Tibial nerve (tissue), 4 donors: Measurements from ENCODE around the gene LRRC4C. TPM values are rescaled to one million over a fixed set of nuclear protein-coding genes. Genes with fewer than 3 reads are reported as not detected.

Experiments used
- DNase-seq, 2 donors: peaks; one replicate each; pipeline ENCODE4 v3.0.0-alpha.2; 2019; ENCODE audit warnings: low spot score in 2 of 2
- H3K27ac ChIP-seq, 4 donors: fragments of 200-600 bp; sonication (generic) in 3 of 4; one replicate each; pipeline ENCODE4 v1.5.1; 2017 to 2019; ENCODE audit warnings: mild to moderate bottlenecking in 1 of 4
- H3K27me3 ChIP-seq, 2 donors: fragments of 200-600 bp; sonication (generic) in 1 of 2; one replicate each; pipeline versions ENCODE4 v1.5.1 to v1.6.0; 2017 to 2019
- H3K36me3 ChIP-seq, 3 donors: fragments of 200-600 bp; sonication (generic); one replicate each; pipeline ENCODE4 v1.5.1; 2018 to 2019
- H3K4me1 ChIP-seq, 4 donors: fragments of 200-600 bp; sonication (generic) in 3 of 4; one replicate each; pipeline ENCODE4 v1.5.1; 2017 to 2019
- H3K4me3 ChIP-seq, 4 donors: fragments of 200-600 bp; sonication (generic) in 3 of 4; one replicate each; pipeline ENCODE4 v1.5.1; 2017 to 2019; ENCODE audit warnings: mild to moderate bottlenecking in 1 of 4, moderate library complexity in 1 of 4
- H3K9me3 ChIP-seq, 4 donors: fragments of 200-600 bp; sonication (generic) in 3 of 4; one replicate each; pipeline ENCODE4 v1.5.1; 2017 to 2019
- CTCF ChIP-seq, 5 experiments: fragments of 200-600 bp in 3 of 5; fragments of 450-650 bp in 2 of 5; sonication (generic) in 3 of 5; IDR thresholded peaks; one replicate each; pipeline ENCODE4 v1.5.1; 2016 to 2019; ENCODE audit warnings: antibody characterized with exemption in 5 of 5, mild to moderate bottlenecking in 3 of 5, moderate library complexity in 2 of 5
- EP300 ChIP-seq, 2 donors: sonication (generic); formaldehyde crosslinking; IDR thresholded peaks; one replicate each; pipeline ENCODE4 v1.6.1; 2017; ENCODE audit warnings: antibody characterized with exemption in 2 of 2, mild to moderate bottlenecking in 1 of 2
- POLR2A ChIP-seq, 2 donors: fragments of 450-650 bp; IDR thresholded peaks; one replicate each; pipeline ENCODE4 v1.6.1; 2017; ENCODE audit warnings: antibody characterized with exemption in 2 of 2, mild to moderate bottlenecking in 2 of 2, moderate library complexity in 2 of 2
- WGBS, 2 donors: methylation state at CpG; one replicate each; pipeline ENCODE4 v1.1.5; 2018; 5-methylcytosine and 5-hydroxymethylcytosine counted together
- total RNA-seq, 4 donors: library from RNA; depleted of rRNA; stranded (reverse); fragments of >200 nt; gene quantifications; one replicate each; pipeline ENCODE4 v1.1.0, GENCODE V29; 2016

The LRRC4C gene
- total RNA-seq, 4 donors from 2014 or later, result 7.1 to 15.7 (median 8.4) TPM

DNA sequence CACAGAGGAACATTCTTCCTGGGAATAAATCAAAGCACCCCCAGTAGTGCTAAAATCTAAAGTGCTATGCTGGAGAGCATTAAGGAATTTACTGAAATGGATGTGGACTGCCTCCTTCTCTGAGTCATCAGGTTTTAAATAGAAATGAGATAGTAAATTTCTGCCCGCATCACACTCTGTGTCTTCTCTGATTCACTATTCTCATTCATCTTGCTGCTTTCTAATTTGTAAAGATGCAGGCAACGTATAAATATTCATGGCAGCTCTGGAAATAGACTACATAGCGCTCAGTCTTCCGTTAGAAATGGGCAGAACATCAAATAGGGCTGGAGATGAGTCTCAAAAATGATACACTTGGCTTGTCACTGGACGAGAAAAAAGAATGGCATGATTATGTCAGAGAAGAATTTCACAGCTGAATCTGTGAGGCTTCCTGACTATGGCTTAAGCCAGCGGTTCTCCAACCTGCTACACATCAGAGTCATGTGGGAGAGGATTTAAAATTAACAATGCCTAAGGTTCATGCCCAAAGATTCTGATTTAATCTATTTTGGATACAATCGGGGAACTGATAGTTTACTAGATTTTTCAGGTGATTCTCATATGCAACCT lies 178.2 kb downstream of the LRRC4C start:
- no peaks in the 10 kb centered on the region for H3K4me1 ChIP-seq
- whole genome bisulfite sequencing, 2 donors, result 60 to 71% methylated on average over 7 of the region's 7 CpGs
- H3K9me3 ChIP-seq, result no peaks in the 10 kb centered on the region
- no peak overlapping the region for H3K4me3 ChIP-seq
- no peak for DNase-seq
- H3K36me3 ChIP-seq, result no peaks in the 10 kb centered on the region
- H3K27me3 ChIP-seq, result no peaks in the 10 kb centered on the region
- H3K27ac ChIP-seq, result no peak overlapping the region
- no peak for TF ChIP-seq EP300 (IDR thresholded peaks at IDR 0.05)
- no peak for TF ChIP-seq CTCF (IDR thresholded peaks at IDR 0.05)
- no peak for TF ChIP-seq POLR2A (IDR thresholded peaks at IDR 0.05)

DNA sequence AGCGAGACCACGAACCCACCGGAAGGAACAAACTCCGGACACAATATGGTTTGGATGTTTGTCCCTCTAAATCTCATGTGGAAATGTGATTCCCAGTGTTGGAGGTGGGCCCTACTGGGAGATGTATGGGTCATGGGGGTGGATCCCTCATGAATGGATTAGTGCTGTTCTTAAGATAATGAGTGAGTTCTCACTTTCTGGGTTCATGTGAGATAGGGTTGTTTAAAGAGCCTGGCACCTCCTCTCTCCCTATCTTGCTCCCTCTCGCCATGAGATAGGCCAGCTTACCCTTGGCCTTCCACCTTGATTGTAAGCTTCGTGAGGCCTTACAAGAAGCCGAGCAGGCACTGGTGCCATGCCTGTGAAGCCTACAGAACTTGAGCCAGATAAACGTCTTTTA lies 184.6 kb downstream of the LRRC4C start:
- Histone ChIP-seq H3K27me3 (no peaks in the 10 kb centered on the region), H3K4me1 (no peaks in the 10 kb centered on the region), H3K9me3 (no peaks in the 10 kb centered on the region), H3K27ac (no peak overlapping the region), H3K4me3 (no peak overlapping the region), H3K36me3 (no peaks in the 10 kb centered on the region)
- no peak for TF ChIP-seq CTCF (IDR thresholded peaks at IDR 0.05)
- TF ChIP-seq EP300 (IDR thresholded peaks at IDR 0.05), result no peak
- no peak for TF ChIP-seq POLR2A (IDR thresholded peaks at IDR 0.05)
- no peak for DNase-seq
- 92 to 94% methylated on average over 8 of the region's 8 CpGs for WGBS, 2 donors

DNA sequence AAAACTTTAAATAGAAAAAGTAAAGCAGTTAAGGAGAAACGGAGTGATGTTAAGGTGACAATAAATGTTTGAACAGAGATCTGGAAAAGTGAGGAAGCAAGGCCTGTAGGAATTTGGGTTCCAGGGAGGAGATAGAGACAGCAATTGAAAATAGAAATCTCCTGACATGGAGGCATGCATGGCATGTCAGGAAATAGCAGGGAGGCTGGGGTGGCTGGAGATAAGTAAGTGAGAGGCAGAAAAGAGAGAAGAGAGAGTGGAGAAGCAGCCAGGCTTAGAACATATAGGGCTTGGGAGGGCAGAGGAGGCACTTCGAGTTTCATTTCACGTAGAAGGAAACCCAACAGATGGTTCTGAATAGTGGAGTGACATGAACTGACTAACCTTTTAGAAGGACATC lies 185.5 kb downstream of the LRRC4C start:
- TF ChIP-seq CTCF (IDR thresholded peaks at IDR 0.05) (no peak), EP300 (IDR thresholded peaks at IDR 0.05) (no peak), POLR2A (IDR thresholded peaks at IDR 0.05) (no peak)
- no peak overlapping the region for H3K27ac ChIP-seq
- 87 to 88% methylated on average over 3 of the region's 3 CpGs for WGBS, 2 donors
- DNase-seq, result no peak
- no peaks in the 10 kb centered on the region for H3K27me3 ChIP-seq
- no peaks in the 10 kb centered on the region for H3K36me3 ChIP-seq
- no peaks in the 10 kb centered on the region for H3K9me3 ChIP-seq
- H3K4me1 ChIP-seq, result no peaks in the 10 kb centered on the region
- H3K4me3 ChIP-seq, result no peak overlapping the region

- DNase-seq, result no peak
- Histone ChIP-seq H3K36me3 (no peaks in the 10 kb centered on the region), H3K4me3 (no peak overlapping the region), H3K9me3 (no peaks in the 10 kb centered on the region), H3K4me1 (no peaks in the 10 kb centered on the region), H3K27ac (no peak overlapping the region), H3K27me3 (no peaks in the 10 kb centered on the region)
- no peak for TF ChIP-seq CTCF (IDR thresholded peaks at IDR 0.05)
- no peak for TF ChIP-seq EP300 (IDR thresholded peaks at IDR 0.05)
- TF ChIP-seq POLR2A (IDR thresholded peaks at IDR 0.05), result no peak
- WGBS, 2 donors, result 64 to 66% methylated on average over 5 of the region's 5 CpGs
Measured at GRCh38 chr11:41267451-41267850, 192.0 kb downstream of the LRRC4C start.

- H3K4me1 ChIP-seq, result no peaks in the 10 kb centered on the region
- no peaks in the 10 kb centered on the region for H3K9me3 ChIP-seq
- no peak overlapping the region for H3K27ac ChIP-seq
- H3K4me3 ChIP-seq, result no peak overlapping the region
- H3K27me3 ChIP-seq, result no peaks in the 10 kb centered on the region
- DNase-seq, result no peak
- WGBS, 2 donors, result 68% methylated on average over 3 of the region's 3 CpGs
- no peaks in the 10 kb centered on the region for H3K36me3 ChIP-seq
- TF ChIP-seq CTCF (IDR thresholded peaks at IDR 0.05) (no peak), EP300 (IDR thresholded peaks at IDR 0.05) (no peak), POLR2A (IDR thresholded peaks at IDR 0.05) (no peak)
Measured at GRCh38 chr11:41256041-41256440, 203.4 kb downstream of the LRRC4C start.
